ENCODE measurements around the gene CARD10. TPM values are rescaled to one million over a fixed set of nuclear protein-coding genes. Genes with fewer than 3 reads are reported as not detected.
A peak's percentile ranks its signal among the peaks of the same experiment; 100 is the strongest.

Gene CARD10
- polyA plus RNA-seq, 3 donors, result 0.03 TPM; not detected in 2

GRCh38 chr22:37563153-37564081 is 44.2 kb upstream of the CARD10 start:
- Mint-ChIP-seq H3K4me1 (peaks cover 64% of the 10 kb centered on the region), H3K27me3 (ENCODE audit: low read depth in 3 of 3) (peaks cover 44 to 62% (median 57%) of the 10 kb centered on the region in 3 donors), H3K9me3 (peaks cover 0 to 16% (median under 1%) of the 10 kb centered on the region in 7 donors), H3K27ac (peak overlapping the region in 1 of 7 donors; percentile 15), H3K4me3 (peak overlapping the region in 1 of 2 donors; percentile 73), H3K36me3 (peaks cover 31 to 43% of the 10 kb centered on the region in 2 donors)
- Histone ChIP-seq H4K20me1 (ENCODE audit: insufficient read depth, low read length) (peaks cover 65% of the 10 kb centered on the region), H3K4me3 (replicated peaks in 1 of 3; ENCODE audit: low read depth in 2 of 3, low read length in 3 of 3) (no peak overlapping the region), H3K27me3 (ENCODE audit: control insufficient read depth in 2 of 2, insufficient read depth in 2 of 2, low read length in 2 of 2) (peaks cover 0 to 35% of the 10 kb centered on the region in 2 donors), H3K27ac (ENCODE audit: low read depth in 1 of 2, low read length in 2 of 2) (no peak overlapping the region), H2AFZ (ENCODE audit: insufficient read depth, low read depth, low read length, poor library complexity, severe bottlenecking) (no peak overlapping the region), H3K36me3 (replicated peaks in 1 of 2; ENCODE audit: control insufficient read depth in 1 of 2, insufficient read depth in 2 of 2, low read length in 2 of 2) (peaks cover 2 to 12% of the 10 kb centered on the region in 2 donors), H3K4me2 (replicated peaks; ENCODE audit: extremely low read depth, low read length, poor library complexity, severe bottlenecking) (no peak overlapping the region), H3K79me2 (ENCODE audit: insufficient read depth, low read length) (peaks cover 6% of the 10 kb centered on the region), H3K9me3 (replicated peaks in 1 of 2; ENCODE audit: control insufficient read depth in 1 of 2, insufficient read depth in 1 of 2, low read length in 2 of 2) (no peaks in the 10 kb centered on the region), H3K4me1 (ENCODE audit: control insufficient read depth in 1 of 2, insufficient read depth in 2 of 2, low read length in 2 of 2) (peaks cover 58 to 86% of the 10 kb centered on the region in 2 donors), H3K9ac (ENCODE audit: insufficient read depth, low read length, poor library complexity, severe bottlenecking) (no peak overlapping the region)
- peak in 1 of 3 donors; percentile 33 for DNase-seq
- no peak for TF ChIP-seq CTCF (IDR thresholded peaks at IDR 0.05)
- 95% methylated on average over 8 of the region's 14 CpGs for WGBS (ENCODE audit: insufficient coverage)
- intact Hi-C loops (cut with micrococcal nuclease), result loop anchor here in 1 of 2 donors (5.0 kb wide), 1 partner anchor 34 kb away; no protein-coding TSS in a partner anchor

- peak overlapping the region; percentile 83 for H3K4me2 ChIP-seq (replicated peaks; ENCODE audit: extremely low read depth, low read length, poor library complexity, severe bottlenecking)
- peak overlapping the region in 1 of 3 experiments; percentile 76 for H3K4me3 ChIP-seq (replicated peaks in 1 of 3; ENCODE audit: low read depth in 2 of 3, low read length in 3 of 3)
- H3K9ac ChIP-seq (ENCODE audit: insufficient read depth, low read length, poor library complexity, severe bottlenecking), result peak overlapping the region; percentile 72
- H4K20me1 ChIP-seq (ENCODE audit: insufficient read depth, low read length), result peaks cover 53% of the 10 kb centered on the region
- peaks cover 6% of the 10 kb centered on the region for H3K79me2 ChIP-seq (ENCODE audit: insufficient read depth, low read length)
- peaks cover 55% of the 10 kb centered on the region for H3K4me1 Mint-ChIP-seq
- no peaks in the 10 kb centered on the region for H3K36me3 ChIP-seq (replicated peaks in 1 of 2; ENCODE audit: control insufficient read depth in 1 of 2, insufficient read depth in 2 of 2, low read length in 2 of 2)
- intact Hi-C loops (cut with micrococcal nuclease), result loop anchor here in 1 of 2 donors (5.0 kb wide), 1 partner anchor 35 kb away; no protein-coding TSS in a partner anchor
- peaks cover 0 to 16% (median 2%) of the 10 kb centered on the region in 7 donors for H3K9me3 Mint-ChIP-seq
- 86% methylated on average over 8 of the region's 14 CpGs for WGBS (ENCODE audit: insufficient coverage)
- no peaks in the 10 kb centered on the region for H3K9me3 ChIP-seq (replicated peaks in 1 of 2; ENCODE audit: control insufficient read depth in 1 of 2, insufficient read depth in 1 of 2, low read length in 2 of 2)
- no peak overlapping the region for H2AFZ ChIP-seq (ENCODE audit: insufficient read depth, low read depth, low read length, poor library complexity, severe bottlenecking)
- H3K4me1 ChIP-seq (ENCODE audit: control insufficient read depth in 1 of 2, insufficient read depth in 2 of 2, low read length in 2 of 2), result peaks cover 50 to 74% of the 10 kb centered on the region in 2 donors
- TF ChIP-seq CTCF (IDR thresholded peaks at IDR 0.05), result peak; percentile 29
- H3K27me3 ChIP-seq (ENCODE audit: control insufficient read depth in 2 of 2, insufficient read depth in 2 of 2, low read length in 2 of 2), result peaks cover 0 to 39% of the 10 kb centered on the region in 2 donors
- H3K4me3 Mint-ChIP-seq, result peak overlapping the region; percentile 83 to 84
- peaks cover 51 to 73% (median 67%) of the 10 kb centered on the region in 3 donors for H3K27me3 Mint-ChIP-seq (ENCODE audit: low read depth in 3 of 3)
- DNase-seq, result no peak
- H3K27ac ChIP-seq (ENCODE audit: low read depth in 1 of 2, low read length in 2 of 2), result no peak overlapping the region
- peak overlapping the region in 3 of 7 donors; percentile 30 to 85 (median 60) for H3K27ac Mint-ChIP-seq
- H3K36me3 Mint-ChIP-seq, result peaks cover 23 to 32% of the 10 kb centered on the region in 2 donors
Measured at GRCh38 chr22:37562049-37562875, 43.0 kb upstream of the CARD10 start.
